HG02840 (cell line): ENCODE measurements around the gene TAF13.
"Not testable (repeated sequence)": the region's sequence is repeated elsewhere in the genome, so short reads cannot be mapped to it uniquely, and the experiment has no call there.

Experiments used
- ATAC-seq: cut with Tn5 transposase; IDR thresholded peaks from one replicate; pipeline ENCODE4 v1.9.1; 2021; ENCODE audit warnings: mild to moderate bottlenecking, moderate library complexity, moderate number of reproducible peaks; ENCODE audit not compliant: unreplicated experiment, low FRiP score

Gene TAF13

GRCh38 chr1:109094377-109094803, 18.6 kb upstream of the TAF13 start:
- ATAC-seq: no peak

DNA sequence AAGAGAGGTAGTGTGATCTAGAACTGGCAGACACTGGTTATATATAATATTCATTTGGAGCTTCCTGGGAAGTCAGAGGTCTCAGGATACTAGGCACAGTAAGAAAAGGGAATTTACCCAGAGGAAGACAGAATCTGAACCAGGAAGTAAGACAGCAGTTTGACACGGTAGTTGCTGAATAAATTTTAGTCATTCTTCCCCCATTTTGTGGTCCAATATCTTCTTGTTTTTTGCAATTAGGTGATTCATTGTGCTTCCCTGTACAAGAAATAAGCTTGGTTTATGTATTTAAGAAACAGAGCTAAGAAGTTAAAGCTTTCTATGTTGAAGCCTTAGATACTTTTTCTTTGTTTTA, 16.0 kb upstream of the TAF13 start:
- ATAC-seq: no peak

DNA sequence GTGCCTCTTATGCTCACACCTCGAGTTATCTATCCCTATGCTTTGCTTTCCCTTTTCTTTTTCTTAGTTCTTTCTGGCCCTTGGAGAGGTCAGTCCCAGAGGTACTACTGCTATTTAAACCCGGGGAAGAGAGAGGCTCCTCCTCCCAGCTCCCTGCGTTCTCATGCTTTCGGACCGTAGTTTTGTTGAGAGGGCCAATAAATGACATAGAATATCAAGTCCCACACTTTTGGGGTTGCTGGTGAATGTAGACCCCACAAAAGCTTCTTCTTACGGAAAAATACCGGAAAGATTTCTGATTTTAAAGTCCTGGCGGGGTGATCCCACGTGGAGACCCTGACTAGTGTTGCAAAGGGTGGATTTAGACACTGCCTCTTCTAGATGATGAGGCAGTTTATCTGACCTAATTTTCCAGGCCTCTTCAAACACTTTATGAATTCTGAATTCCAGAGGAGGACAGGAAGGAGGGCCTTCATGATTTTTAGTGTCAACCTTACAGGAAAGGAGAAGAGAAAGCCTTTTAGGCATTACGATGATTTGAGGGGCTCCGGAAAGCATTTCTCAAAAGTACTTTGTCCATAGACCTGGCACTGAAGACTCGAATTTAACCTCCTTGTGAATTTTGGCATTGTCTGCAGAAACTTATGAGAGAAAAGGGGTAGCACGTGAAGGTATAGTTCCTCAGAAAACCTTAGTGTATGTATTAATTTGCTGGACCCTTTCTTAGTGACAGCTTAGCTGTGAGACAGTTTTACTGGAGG, 15.5 kb upstream of the TAF13 start:
- ATAC-seq: peak; percentile 39

DNA sequence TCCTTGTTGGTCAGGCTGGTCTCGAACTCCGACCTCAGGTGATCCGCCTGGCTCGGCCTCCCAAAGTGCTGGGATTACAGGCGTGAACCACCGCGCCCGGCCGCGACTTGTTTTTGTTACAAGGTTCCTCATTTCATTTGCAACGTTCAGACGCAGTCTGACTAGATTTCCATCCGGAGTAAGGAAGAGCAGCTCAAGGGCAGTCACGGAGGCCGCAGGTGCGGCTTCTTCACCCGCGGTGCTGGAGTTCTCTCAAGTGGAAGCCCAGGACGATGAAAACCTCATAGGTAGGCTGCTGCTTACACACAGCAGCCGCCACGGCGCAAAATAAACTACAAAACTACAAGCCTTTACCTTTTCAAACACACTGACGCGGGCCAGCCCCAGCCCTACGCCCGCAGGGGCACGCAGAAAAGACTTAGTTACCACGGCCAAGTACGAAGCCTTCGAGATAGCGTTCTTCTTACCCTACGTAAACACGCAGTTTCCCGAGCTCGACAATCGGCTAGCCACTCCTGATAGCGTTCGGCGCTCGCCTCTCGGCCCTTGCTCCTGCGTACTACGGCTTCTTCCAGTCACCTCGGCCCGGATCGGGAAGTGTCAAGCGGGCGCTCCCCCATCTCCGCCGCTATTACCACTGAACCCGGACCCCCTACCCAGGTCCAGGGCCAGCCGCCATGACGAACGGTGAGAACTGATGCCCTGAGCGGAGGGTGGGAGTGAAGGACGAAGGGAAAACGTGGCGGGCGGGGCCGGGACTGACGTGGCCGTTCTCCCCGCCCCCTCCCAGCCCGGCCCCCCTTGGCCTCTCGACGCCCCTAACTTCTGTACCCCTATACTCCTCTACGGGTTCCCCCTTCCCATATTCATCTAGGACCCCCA, 14.6 kb upstream of the TAF13 start, which contains the start of gene TMEM167B:
Gene TMEM167B, plus strand, starts transcription at position 569 of the 882 bp plus-strand sequence. Its CDS starts 109 bp downstream, at position 678.
- ATAC-seq: peak; percentile 97

GRCh38 chr1:109089242-109090015, 13.6 kb upstream of the TAF13 start:
- ATAC-seq: no peak

- ATAC-seq: no peak
Measured at GRCh38 chr1:109084563-109085517, 9.0 kb upstream of the TAF13 start.

DNA sequence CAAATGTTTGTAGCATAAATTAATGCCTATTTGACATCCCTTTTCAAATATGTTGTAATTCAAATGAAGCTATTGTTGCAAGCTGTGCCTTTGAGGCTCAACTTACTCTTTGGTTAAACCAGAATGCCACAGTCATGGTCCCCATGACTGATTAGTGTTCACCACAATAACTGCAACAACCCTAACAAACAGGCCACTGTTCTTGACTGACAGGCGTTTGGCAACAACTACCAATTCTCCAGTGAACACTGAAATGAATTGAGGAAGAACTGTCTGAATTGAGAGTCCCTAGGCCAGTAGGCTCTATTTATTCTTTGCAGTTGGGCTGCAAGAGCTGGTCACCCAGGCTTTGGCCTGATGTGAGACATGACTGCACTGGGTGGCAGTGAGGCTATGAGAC, 8.1 kb upstream of the TAF13 start:
- no peak for ATAC-seq

GRCh38 chr1:109083501-109083900, 7.7 kb upstream of the TAF13 start:
- no peak for ATAC-seq

DNA sequence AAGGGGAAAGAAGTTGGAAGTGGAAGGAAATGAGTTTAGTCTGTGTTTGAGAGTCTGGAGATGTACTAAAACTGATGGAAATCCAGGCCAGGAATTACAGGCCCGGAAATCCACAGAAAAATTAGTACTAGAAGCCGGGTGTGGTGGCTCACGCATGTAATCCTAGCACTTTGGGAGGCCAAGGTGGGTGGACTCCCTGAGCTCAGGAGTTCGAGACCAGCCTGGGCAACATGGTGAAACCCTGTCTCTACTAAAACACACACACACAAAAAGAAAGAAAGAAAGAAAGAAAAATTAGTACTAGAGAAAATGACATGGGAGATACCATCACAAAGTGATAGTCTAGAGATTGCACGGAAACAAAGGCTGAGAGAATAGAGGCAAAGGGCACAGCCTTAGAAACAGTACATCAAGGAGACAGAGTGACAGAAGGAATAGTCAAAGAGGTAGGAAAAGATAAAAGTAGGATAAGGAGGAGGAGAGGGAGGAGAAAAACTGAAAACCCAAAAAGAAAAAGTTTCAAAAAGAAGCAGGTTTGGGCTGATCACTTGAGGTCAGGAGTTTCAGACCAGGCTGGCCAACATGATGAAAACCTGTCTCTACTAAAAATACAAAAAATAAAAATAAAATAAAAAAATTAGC, 4.8 kb upstream of the TAF13 start:
- no peak for ATAC-seq

DNA sequence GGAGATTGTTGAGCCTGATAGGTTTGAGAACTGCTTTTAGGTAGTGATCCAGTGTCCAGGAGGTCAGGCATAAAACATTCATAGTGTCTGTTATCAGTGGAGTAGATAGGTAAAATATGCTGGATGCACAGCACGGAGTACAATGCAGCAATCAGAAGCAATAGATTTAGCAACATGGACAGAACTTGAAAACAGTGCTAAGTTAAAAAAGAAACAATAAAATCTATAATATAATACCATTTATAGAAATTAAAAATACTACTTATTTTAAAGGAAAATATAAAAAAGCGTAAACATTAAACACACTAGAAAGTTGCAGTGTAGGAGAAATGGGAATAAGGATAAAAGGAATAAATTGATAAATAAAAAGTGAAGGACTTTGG, 3.4 kb upstream of the TAF13 start:
- no peak for ATAC-seq

- ATAC-seq: no peak
Measured at GRCh38 chr1:109078317-109078716, 2.5 kb upstream of the TAF13 start.

GRCh38 chr1:109069294-109069693, 6.5 kb downstream of the TAF13 start:
- ATAC-seq: no peak

DNA sequence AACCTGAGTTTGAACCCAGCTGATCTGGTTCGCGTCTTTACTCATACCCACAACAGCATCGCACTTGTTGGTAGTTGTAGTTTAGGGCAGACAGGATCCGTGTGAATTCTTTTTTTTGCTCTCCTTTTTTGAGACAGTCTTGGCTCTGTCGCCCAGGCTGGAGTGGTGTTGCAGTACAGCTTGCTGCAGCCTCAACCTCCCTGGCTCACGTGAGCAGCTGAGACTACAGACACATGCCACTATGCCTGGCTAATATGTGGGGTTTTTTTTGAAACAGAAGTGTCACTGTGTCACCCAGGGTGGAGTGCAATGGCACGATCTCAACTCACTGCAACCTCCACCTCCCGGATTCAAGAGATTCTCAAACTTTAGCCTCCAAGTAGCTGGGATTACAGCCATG, 7.9 kb downstream of the TAF13 start:
- no peak for ATAC-seq

- ATAC-seq: no peak
Measured at GRCh38 chr1:109065137-109065536, 10.7 kb downstream of the TAF13 start.

DNA sequence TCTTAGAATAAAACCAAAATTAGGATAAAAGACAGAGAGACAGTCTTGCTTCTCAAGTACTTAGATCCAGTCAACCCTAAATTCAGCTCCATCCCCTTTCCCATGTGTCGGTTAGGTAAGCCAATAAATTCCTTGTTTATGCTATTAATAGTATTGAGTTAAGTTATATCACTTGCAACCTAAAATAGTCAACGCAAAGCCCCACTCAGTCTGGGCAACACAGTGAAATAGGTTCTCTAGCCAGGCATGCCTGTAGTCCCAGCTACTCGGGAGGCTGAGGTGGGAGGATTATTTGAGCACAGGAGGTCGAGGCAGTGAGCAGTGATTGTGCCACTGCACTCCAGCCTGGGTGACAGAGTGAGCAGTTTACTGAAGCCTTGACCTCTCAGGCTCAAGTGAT, 14.6 kb downstream of the TAF13 start:
- ATAC-seq: no peak

- ATAC-seq: no peak
Measured at GRCh38 chr1:109060707-109061106, 15.1 kb downstream of the TAF13 start.

DNA sequence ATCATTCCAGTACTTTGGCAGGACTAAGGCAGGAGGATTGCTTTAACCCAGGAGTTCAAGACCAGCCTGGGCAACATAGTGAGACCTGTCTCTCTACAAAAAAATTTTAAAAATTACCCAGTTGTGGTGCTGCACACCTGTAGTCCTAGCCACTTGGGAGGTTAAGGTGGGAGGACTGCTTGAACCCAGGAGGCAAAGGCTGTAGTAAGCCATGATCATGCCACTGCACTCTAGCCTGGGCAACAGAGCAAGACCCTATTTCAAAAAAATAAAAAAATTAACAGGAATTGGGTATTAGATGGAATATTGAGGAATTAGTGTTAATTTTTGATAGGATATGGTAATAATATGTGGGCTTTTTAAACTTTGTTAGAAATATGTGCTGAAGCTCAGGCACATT, 16.8 kb downstream of the TAF13 start:
- no peak for ATAC-seq

DNA sequence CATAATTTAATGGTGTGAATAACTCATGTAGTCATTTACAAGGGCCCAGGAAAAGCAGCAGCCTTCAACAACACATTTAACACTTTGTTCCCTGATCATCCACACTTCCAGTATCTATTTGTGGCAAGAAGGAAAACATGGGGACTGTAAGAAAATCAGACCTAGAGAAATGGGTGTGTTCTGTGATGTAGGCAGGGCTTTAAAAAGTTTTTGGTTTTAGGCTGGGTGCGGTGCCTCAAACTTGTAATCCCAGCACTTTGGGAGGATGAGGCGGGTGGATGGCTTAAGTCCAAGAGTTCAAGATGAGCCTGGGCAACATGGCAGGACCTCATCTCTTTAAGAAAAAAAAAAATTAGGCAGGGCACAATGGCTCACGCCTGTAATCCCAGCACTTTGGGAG, 19.7 kb downstream of the TAF13 start:
- ATAC-seq: no peak

- ATAC-seq: not testable (repeated sequence)
Measured at GRCh38 chr1:109052145-109052544, 23.7 kb downstream of the TAF13 start.
